AG04450 (cell line): Measurements from ENCODE around the gene NRROS. TPM values are rescaled to one million over a fixed set of nuclear protein-coding genes. Genes with fewer than 3 reads are reported as not detected.

ENCODE experiments used
- CTCF ChIA-PET: fragments of 300-600, 350-600 bp; formaldehyde crosslinking; extraction: SDS; loops from one replicate; lab custom pipeline; 2022; ENCODE audit warnings: antibody characterized with exemption, inconsistent platforms; lab: Charles Lee
- POLR2A ChIA-PET: fragments of 350-600 bp; formaldehyde crosslinking; extraction: SDS; loops from one replicate; lab custom pipeline; 2021; ENCODE audit warnings: antibody characterized with exemption, inconsistent platforms; lab: Yijun Ruan, JAX
- DNase-seq: peaks from one replicate; pipeline ENCODE4 v3.0.0-alpha.2; 2011; ENCODE audit warnings: low read depth, low spot score
- H3K27ac ChIP-seq: one replicate; pipeline ENCODE4 v1.5.1; 2012; ENCODE audit warnings: low read depth, low read length, control low read depth
- H3K27me3 ChIP-seq: one replicate; pipeline ENCODE4 v1.6.0; 2012; ENCODE audit warnings: low read length; ENCODE audit not compliant: control insufficient read depth, insufficient read depth
- H3K4me3 ChIP-seq: 2 replicates; pipeline ENCODE4 v1.5.1; 2011; ENCODE audit warnings: mild to moderate bottlenecking, low read depth, low read length, control low read depth
- H3K9me3 ChIP-seq: 2 replicates; pipeline ENCODE4 v1.5.1; 2012; ENCODE audit warnings: low read length; ENCODE audit not compliant: control insufficient read depth, insufficient read depth
- CTCF ChIP-seq: IDR thresholded peaks from 2 replicates; pipeline ENCODE4 v1.5.1; 2011; ENCODE audit warnings: low read depth, low read length, control low read depth, inconsistent platforms
- polyA plus RNA-seq: library from polyadenylated mRNA; depleted of rRNA; stranded (reverse); fragments of >200 nt; gene quantifications from 2 replicates; pipeline ENCODE4 v1.2.3, GENCODE V29; 2011

The NRROS gene
- polyA plus RNA-seq, 1 experiment: 0.11 TPM

DNA sequence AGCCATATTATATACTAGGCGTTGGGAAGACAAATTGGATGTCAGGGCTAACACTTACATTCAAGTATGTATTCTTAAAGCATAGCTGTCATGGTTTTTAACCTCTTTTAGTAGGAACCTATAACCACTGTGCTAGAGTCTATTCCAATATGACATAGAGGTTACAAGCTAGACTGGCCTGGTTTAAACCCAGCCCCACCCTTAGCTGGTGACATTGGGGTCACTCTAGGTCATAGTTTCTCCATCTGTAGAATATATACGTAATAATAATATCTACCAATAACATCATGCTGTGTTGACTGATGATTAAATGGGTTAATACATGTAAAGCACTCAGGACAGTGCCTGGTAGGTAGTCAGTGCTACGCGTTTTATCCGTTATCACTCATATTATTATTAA lies 16.7 kb downstream of the NRROS start:
- no peak for TF ChIP-seq CTCF
- Histone ChIP-seq H3K9me3 (peaks cover 6% of the 10 kb centered on the region; the same call in 1 of the 2 replicates), H3K27ac (no peak overlapping the region), H3K27me3 (peaks cover 14% of the 10 kb centered on the region), H3K4me3 (no peak overlapping the region)
- DNase-seq: no peak
- ChIA-PET CTCF (interaction anchor here (1.3 kb wide), 1 partner anchor 127 kb away, joined by 3 read pairs; no protein-coding TSS in a partner anchor), POLR2A (no interaction called here)

DNA sequence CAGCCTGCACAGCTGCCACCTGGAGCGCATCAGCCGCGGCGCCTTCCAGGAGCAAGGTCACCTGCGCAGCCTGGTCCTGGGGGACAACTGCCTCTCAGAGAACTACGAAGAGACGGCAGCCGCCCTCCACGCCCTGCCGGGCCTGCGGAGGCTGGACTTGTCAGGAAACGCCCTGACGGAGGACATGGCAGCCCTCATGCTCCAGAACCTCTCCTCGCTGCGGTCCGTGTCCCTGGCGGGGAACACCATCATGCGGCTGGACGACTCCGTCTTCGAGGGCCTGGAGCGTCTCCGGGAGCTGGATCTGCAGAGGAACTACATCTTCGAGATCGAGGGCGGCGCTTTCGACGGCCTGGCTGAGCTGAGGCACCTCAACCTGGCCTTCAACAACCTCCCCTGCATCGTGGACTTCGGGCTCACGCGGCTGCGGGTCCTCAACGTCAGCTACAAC lies 20.4 kb downstream of the NRROS start:
- ChIA-PET CTCF (interaction anchor here (1.7 kb wide), 1 partner anchor 25 kb away, joined by 5 read pairs; no protein-coding TSS in a partner anchor), POLR2A (no interaction called here)
- no peak overlapping the region for H3K4me3 ChIP-seq
- peaks cover 6% of the 10 kb centered on the region; the same call in 1 of the 2 replicates for H3K9me3 ChIP-seq
- TF ChIP-seq CTCF: no peak
- H3K27me3 ChIP-seq: peaks cover 5% of the 10 kb centered on the region
- no peak for DNase-seq
- H3K27ac ChIP-seq: no peak overlapping the region

- POLR2A ChIA-PET: no interaction called here
Observed at GRCh38 chr3:196660381-196661166, 21.1 kb downstream of the NRROS start.

DNA sequence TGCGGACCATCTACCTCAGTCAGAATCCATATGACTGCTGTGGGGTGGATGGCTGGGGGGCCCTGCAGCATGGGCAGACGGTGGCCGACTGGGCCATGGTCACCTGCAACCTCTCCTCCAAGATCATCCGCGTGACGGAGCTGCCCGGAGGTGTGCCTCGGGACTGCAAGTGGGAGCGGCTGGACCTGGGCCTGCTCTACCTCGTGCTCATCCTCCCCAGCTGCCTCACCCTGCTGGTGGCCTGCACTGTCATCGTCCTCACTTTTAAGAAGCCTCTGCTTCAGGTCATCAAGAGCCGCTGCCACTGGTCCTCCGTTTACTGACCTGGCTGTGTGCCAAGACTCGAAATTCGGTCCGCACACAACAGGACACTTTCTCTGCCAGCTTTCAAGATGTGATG lies 21.9 kb downstream of the NRROS start:
- TF ChIP-seq CTCF: no peak
- ChIA-PET CTCF (no interaction called here), POLR2A (no interaction called here)
- Histone ChIP-seq H3K27ac (no peak overlapping the region), H3K9me3 (peaks cover 6% of the 10 kb centered on the region; the same call in 1 of the 2 replicates), H3K27me3 (peaks cover 5% of the 10 kb centered on the region), H3K4me3 (no peak overlapping the region)
- DNase-seq: no peak

More at GRCh38 chr3:196660381-196661166, 21.1 kb downstream of the NRROS start:
- H3K27me3 ChIP-seq: peaks cover 5% of the 10 kb centered on the region
- CTCF ChIA-PET: interaction anchor here (1.7 kb wide), 1 partner anchor 24 kb away, joined by 5 read pairs; no protein-coding TSS in a partner anchor
- no peak overlapping the region for H3K27ac ChIP-seq
- DNase-seq: no peak
- no peak overlapping the region for H3K4me3 ChIP-seq
- H3K9me3 ChIP-seq: peaks cover 6% of the 10 kb centered on the region; the same call in 1 of the 2 replicates
- no peak for TF ChIP-seq CTCF

GRCh38 chr3:196662033-196662432 lies 22.5 kb downstream of the NRROS start:
- H3K9me3 ChIP-seq: peaks cover 6% of the 10 kb centered on the region; the same call in 1 of the 2 replicates
- no peak overlapping the region for H3K4me3 ChIP-seq
- H3K27ac ChIP-seq: peak overlapping the region; percentile 21
- DNase-seq: no peak
- TF ChIP-seq CTCF: no peak
- ChIA-PET POLR2A (interaction anchor here (0.8 to 1.7 kb wide), 2 partner anchors 11 to 23 kb away, joined by 3 to 5 read pairs; no protein-coding TSS in a partner anchor), CTCF (no interaction called here)
- peaks cover 5% of the 10 kb centered on the region for H3K27me3 ChIP-seq
